Measurements from ENCODE around the gene CLIC4. TPM values are rescaled to one million over a fixed set of nuclear protein-coding genes. Genes with fewer than 3 reads are reported as not detected.

The CLIC4 gene
- total and polyA plus RNA-seq, 8 donors, result 12.0 to 86.7 (median 24.8) TPM

DNA sequence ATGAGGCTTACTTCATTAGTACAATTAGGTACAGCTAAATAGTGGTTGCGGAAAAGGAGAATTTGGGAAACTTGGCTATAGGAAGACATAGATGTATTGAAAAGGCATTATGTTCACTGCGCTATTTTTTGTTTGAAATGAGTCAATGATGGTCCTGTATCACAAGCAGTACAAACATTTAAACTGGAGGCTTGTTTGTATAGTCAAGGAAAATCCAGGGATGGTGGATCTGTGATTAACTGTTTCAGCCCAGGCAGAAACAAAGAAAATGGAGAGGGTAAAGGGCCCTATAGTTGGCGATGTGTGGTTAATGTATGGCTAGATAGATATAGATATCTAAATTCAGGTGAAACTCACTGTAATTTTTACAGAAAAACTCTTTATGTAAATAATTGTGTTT lies 79.9 kb downstream of the CLIC4 start:
- TF ChIP-seq, protein P1, sequence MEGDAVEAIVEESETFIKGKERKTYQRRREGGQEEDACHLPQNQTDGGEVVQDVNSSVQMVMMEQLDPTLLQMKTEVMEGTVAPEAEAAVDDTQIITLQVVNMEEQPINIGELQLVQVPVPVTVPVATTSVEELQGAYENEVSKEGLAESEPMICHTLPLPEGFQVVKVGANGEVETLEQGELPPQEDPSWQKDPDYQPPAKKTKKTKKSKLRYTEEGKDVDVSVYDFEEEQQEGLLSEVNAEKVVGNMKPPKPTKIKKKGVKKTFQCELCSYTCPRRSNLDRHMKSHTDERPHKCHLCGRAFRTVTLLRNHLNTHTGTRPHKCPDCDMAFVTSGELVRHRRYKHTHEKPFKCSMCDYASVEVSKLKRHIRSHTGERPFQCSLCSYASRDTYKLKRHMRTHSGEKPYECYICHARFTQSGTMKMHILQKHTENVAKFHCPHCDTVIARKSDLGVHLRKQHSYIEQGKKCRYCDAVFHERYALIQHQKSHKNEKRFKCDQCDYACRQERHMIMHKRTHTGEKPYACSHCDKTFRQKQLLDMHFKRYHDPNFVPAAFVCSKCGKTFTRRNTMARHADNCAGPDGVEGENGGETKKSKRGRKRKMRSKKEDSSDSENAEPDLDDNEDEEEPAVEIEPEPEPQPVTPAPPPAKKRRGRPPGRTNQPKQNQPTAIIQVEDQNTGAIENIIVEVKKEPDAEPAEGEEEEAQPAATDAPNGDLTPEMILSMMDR (IDR thresholded peaks at IDR 0.05), result no peak
- no peak for FAIRE-seq
- intact Hi-C loops (cut with DNase I), result loop anchor here in 2 of 3 donors (5.0 to 10.0 kb wide), 2 partner anchors 70 to 138 kb away; no protein-coding TSS in a partner anchor
- H3K36me3 ChIP-seq, result no peaks in the 10 kb centered on the region
- H3K9me3 ChIP-seq, result no peaks in the 10 kb centered on the region
- WGBS, 2 donors, result 82 to 83% methylated on average over 3 of the region's 3 CpGs
- no peaks in the 10 kb centered on the region for H3K27me3 ChIP-seq
- no peak for DNase-seq
- ATAC-seq, result no peak
- H3K4me3 ChIP-seq, result no peak overlapping the region
- peaks cover 0 to 2% (median under 1%) of the 10 kb centered on the region in 3 donors for H3K4me1 ChIP-seq
- no peak overlapping the region for H3K27ac ChIP-seq

DNA sequence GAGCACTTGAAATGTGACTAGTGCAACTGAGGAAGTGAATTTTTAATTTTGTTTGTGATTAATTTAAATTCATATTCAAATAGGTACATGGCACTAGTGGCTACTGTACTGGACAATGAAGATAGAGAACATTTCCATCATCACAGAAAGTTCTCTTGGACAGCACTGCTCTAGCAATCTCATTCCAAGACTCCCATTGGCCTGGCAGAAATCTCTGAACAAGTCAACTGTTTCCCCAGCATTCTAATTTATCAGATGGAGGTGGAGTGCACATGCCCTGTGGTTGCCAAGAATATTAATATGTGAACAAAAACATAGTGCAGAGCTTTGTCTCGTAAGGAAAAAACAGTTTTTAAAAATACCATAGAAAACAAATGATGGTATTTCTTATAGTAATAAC lies 81.3 kb downstream of the CLIC4 start:
- intact Hi-C loops (cut with DNase I), result loop anchor here in 2 of 3 donors (5.0 to 10.0 kb wide), 2 partner anchors 72 to 139 kb away; no protein-coding TSS in a partner anchor
- Histone ChIP-seq H3K27ac (no peak overlapping the region), H3K4me1 (peaks cover 0 to 6% (median 6%) of the 10 kb centered on the region in 3 donors), H3K9me3 (no peaks in the 10 kb centered on the region), H3K36me3 (no peaks in the 10 kb centered on the region), H3K27me3 (no peaks in the 10 kb centered on the region), H3K4me3 (no peak overlapping the region)
- TF ChIP-seq, protein P1 (IDR thresholded peaks at IDR 0.05), result no peak
- WGBS, 2 donors, result 75 to 79% methylated on average over 1 of the region's 1 CpG
- DNase-seq, result no peak
- no peak for FAIRE-seq
- no peak for ATAC-seq

DNA sequence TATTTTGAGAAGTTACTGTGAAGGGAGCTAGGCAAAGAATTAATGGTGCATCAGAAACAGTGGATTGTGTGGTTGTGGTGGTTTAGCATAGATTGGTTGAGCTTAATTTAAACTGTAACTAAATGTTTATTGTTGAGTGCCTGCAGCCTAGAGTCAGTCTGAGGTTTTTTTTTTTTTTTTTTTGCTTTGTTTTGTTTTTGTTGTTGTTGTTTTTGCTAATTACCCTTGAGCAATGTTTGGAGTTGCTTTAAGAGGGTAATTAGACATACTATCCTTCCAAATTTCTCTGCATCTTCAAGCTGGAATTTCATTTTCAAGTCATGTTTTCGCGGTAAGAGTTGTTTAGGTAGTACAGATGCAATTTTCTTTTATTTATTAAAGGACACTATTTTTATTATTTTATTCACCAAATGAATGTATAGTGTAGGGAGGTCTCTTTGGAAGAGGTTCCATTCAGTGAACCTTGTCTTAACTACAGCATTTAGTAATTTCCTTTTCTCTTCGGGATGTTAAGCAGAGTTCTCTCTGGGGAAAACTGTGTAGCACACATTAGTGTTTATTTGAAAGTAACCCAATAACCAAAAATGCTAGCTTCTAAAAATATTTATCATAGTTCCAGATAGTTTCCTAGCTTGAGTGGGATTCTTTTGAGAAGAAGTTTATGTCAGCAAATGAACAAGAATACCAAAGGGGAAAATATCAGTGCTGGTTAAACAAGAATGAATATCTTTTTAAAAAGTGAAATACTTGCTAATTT lies 82.3 kb downstream of the CLIC4 start:
- Histone ChIP-seq H3K4me3 (no peak overlapping the region), H3K27ac (no peak overlapping the region), H3K27me3 (no peaks in the 10 kb centered on the region), H3K36me3 (no peaks in the 10 kb centered on the region), H3K4me1 (peaks cover 0 to 6% (median 6%) of the 10 kb centered on the region in 3 donors), H3K9me3 (no peaks in the 10 kb centered on the region)
- intact Hi-C loops (cut with DNase I), result loop anchor here in 2 of 3 donors (5.0 to 10.0 kb wide), 2 partner anchors 73 to 140 kb away; no protein-coding TSS in a partner anchor
- TF ChIP-seq, protein P1 (IDR thresholded peaks at IDR 0.05), result no peak
- ATAC-seq (no peak), FAIRE-seq (peak; percentile 47), DNase-seq (no peak)
- 87 to 88% methylated on average over 3 of the region's 3 CpGs for WGBS, 2 donors

DNA sequence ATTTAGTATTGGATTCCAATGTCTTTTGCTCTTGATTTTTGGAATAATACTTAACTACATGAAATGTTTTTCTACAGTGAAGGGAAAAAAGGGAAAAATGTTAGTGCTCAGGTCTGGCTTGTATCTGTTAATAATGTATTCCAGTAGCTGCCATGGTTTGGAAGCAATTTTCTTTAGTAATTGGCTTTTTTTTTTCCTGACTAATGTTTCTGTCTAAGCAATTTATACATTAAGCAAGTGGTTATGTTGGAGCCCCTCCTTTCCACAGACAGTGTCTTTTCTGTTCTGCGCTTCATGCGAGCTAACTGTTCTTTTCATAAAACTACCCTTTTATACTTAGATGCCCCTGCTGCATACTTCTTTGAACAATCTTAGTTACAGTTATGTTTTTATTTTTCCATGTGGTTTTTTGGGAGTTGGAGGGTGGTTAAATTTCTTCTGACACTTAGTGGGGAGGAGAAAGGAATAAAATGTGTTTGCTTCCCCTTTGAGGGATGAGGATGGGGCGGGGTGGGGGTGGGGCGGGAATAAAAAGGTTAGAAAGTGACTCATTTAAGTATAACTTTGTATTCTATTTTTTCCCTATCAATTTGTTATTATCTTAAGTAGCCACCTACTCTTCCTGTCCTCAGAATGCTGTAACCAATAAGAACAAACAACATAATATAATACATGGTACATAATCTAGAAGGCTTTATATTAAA lies 83.1 kb downstream of the CLIC4 start:
- intact Hi-C loops (cut with DNase I), result loop anchor here in 2 of 3 donors (5.0 to 10.0 kb wide), 2 partner anchors 74 to 141 kb away; no protein-coding TSS in a partner anchor
- Histone ChIP-seq H3K36me3 (no peaks in the 10 kb centered on the region), H3K4me3 (no peak overlapping the region), H3K27ac (no peak overlapping the region), H3K9me3 (no peaks in the 10 kb centered on the region), H3K4me1 (peaks cover 0 to 6% (median 6%) of the 10 kb centered on the region in 3 donors), H3K27me3 (no peaks in the 10 kb centered on the region)
- DNase-seq, result no peak
- TF ChIP-seq, protein P1 (IDR thresholded peaks at IDR 0.05), result no peak
- WGBS, 2 donors, result 86 to 89% methylated on average over 4 of the region's 4 CpGs
- no peak for FAIRE-seq
- ATAC-seq, result no peak

All from pancreas (tissue), 10 donors.